ENCODE data around the gene GNG12.
A peak's percentile ranks its signal among the peaks of the same experiment; 100 is the strongest.

Gene GNG12

DNA sequence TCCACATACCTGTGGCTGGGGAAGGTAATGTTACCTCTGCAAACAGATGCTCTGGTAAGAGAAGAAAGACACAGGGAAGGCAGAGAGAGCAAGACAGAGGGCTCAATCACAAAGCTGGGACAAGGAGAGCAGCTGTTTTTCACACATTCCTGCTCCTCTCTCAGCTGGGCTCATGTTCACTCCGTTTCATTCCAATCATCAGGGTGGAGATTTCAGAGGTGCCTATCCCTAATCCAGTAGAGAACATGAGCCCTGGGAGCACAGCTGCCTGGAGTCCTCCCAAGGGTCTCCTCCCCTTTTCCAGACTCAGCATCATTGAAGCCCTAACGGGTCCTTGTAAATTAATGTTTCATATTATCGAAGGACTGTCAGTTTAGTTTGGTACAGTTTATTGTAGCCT is 128.9 kb downstream of the GNG12 start:
- in situ Hi-C loops (cut with HindIII; ENCODE audit: low pct_ligation_motif_present, low pct_unique_long_range_greater_than_20kb, low sequenced_read_pairs): no loop called here
- no peak for DNase-seq

DNA sequence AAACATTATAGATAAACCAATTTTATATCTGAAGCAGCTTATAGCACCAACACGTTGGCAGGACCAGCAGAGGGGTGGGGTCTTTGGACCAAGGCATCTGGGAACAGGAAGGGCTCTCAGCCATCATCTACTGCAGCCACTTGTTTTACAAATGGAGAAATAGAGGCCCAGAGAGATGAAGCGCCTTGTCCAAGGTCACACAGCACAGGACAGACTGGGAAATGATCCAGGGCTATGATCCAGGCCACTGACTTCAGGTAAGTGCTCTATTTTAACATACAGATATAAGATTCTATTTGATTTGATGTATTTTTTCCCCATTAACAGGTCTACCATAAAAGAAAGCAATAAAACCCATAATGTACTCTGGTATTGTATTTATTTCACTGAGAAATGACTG is 131.4 kb downstream of the GNG12 start:
- in situ Hi-C loops (cut with HindIII; ENCODE audit: low pct_ligation_motif_present, low pct_unique_long_range_greater_than_20kb, low sequenced_read_pairs): no loop called here
- DNase-seq: no peak

DNA sequence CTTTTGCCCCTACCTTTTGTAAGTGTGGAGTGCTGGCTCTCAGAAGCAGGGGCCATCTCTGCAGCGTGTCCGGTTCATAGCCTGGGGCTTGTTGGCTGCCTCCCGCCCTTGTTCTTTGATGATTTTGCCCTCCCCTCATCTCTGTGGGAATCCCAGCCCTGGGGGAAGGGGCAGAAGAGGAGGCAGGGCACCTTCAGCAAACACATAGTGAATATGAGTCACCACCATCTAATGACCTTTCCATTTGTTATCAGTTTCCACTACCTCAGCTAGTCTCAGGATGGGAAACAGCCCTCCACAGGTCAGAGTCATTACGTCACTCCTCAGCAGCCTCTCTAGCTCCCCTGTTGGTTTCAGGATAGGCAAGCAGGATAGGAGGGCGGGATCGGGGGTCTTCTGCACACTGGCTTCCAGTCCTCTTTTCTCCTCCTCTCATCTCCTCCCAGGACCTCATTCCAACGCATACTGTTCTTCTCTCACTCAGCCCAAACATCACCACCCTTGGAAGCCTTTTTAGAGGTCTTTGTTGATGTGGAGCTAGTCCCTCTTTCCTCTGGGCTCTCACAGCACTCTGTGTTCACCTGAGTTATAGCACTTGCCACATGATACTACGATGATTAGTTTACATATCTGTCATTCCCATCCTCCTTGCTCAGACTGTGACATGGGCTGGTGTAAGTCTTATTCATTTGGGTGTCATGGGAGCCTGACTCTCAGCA is 132.4 kb downstream of the GNG12 start:
- in situ Hi-C loops (cut with HindIII; ENCODE audit: low pct_ligation_motif_present, low pct_unique_long_range_greater_than_20kb, low sequenced_read_pairs): no loop called here
- DNase-seq: no peak

DNA sequence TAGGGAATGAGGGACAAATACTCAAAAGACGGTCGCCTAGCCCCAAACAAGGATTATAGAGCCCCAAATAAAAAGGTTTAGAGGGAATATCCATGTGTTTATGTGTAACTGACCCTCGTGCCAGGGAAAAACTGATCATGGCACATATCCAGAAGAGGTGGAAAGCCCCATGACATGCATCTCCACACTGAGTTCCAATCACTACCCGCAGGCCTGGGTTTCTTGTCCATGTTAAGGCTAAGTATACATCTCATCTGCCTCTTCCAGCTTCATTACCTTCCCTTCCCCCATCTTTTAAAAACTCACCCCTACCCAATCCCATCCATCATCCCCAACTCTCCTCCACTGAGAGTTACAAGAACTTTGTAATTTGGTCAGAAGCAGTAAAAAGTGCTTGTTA is 133.0 kb downstream of the GNG12 start:
- in situ Hi-C loops (cut with HindIII; ENCODE audit: low pct_ligation_motif_present, low pct_unique_long_range_greater_than_20kb, low sequenced_read_pairs): no loop called here
- no peak for DNase-seq

DNA sequence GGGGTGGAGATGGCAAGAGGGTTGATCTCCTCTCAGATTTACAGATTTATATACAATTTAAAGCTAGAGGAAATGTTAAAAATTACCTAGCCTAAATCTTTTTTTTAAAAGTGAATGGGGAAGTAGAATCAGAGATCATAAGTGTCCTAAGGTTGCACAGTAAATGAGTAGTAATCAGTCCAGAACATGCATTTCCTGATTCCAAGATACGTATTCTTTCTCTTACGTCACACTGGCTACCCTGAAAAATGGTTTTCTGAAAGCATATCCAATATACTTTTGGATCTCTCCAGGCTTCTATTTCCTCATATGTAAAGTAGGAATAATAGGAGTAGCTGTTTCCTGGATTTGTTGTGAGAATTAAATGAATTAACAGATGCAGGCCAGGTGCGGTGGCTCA is 136.6 kb downstream of the GNG12 start:
- DNase-seq: no peak
- in situ Hi-C loops (cut with HindIII; ENCODE audit: low pct_ligation_motif_present, low pct_unique_long_range_greater_than_20kb, low sequenced_read_pairs): no loop called here

DNA sequence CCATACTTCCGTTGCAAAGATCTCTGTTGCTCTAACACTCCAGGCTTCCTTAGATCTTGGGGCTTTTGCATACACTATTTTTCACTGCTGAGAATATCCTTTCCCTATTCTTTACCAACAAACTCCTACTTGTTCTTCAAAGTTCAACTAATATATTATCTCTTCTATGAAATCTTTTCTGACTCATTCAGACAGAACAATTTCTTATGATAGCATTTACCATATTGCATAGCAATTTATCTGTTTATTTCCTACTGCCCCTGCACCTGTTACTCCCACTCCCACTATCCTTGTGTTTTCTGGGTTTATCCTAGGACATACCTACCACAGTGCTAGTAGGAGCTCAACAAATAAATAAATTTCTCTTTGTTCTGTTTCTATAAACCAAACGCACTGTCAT is 137.3 kb downstream of the GNG12 start:
- in situ Hi-C loops (cut with HindIII; ENCODE audit: low pct_ligation_motif_present, low pct_unique_long_range_greater_than_20kb, low sequenced_read_pairs): no loop called here
- DNase-seq: no peak

DNA sequence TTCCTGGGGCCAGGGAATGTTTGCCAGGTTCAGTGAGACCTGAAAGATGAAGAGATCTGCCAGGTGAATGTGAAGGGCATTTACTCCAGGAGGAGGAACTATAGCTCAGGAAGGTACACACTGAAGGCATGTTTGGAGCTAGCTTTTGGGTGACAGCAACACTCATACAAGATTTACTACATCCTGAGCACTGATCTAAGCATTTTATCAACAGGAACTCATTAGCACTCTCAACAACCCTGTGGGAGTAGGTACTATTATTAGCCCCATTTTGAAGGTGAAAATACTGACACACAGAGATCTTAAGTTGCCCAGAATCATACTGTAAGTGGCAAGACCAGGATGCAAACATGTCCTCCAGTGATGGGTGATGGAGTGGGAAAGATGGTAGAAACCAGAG is 141.6 kb downstream of the GNG12 start:
- no peak for DNase-seq
- in situ Hi-C loops (cut with HindIII; ENCODE audit: low pct_ligation_motif_present, low pct_unique_long_range_greater_than_20kb, low sequenced_read_pairs): no loop called here

DNA sequence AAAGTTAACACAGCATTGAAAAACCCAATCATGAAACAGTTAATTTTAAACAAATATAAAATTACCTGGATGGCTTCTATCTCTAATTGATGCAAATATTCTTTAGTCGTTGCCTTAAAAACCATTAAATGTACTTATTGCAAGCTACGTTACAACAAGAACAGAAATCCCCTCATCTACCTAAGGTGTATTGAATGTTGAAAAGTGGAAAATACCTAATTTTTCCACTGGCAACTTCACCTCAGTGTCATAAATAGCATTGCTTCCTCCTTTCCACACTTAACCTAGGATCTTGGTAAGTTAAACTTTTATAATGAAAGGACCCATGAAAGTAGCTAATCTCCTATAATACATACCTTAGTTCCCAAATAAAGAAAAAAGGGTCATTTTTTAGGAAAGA is 142.9 kb downstream of the GNG12 start:
- DNase-seq: no peak
- in situ Hi-C loops (cut with HindIII; ENCODE audit: low pct_ligation_motif_present, low pct_unique_long_range_greater_than_20kb, low sequenced_read_pairs): no loop called here

DNA sequence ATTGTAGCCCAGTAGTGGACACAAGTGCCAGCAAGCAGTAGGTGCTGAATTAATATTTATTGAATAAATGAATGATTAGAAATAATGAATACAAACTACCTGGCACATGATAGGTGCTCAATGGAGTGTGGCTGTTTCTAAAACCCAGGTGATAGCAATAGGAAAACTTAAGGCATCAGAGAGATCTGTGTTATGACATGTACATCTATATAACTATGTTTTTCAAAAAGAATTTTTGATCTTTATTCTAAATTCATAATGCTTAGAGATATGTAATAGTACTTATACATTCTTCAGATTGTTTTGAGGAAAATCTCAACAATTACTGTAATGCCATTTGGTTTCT is 143.3 kb downstream of the GNG12 start:
- no peak for DNase-seq
- in situ Hi-C loops (cut with HindIII; ENCODE audit: low pct_ligation_motif_present, low pct_unique_long_range_greater_than_20kb, low sequenced_read_pairs): no loop called here

DNA sequence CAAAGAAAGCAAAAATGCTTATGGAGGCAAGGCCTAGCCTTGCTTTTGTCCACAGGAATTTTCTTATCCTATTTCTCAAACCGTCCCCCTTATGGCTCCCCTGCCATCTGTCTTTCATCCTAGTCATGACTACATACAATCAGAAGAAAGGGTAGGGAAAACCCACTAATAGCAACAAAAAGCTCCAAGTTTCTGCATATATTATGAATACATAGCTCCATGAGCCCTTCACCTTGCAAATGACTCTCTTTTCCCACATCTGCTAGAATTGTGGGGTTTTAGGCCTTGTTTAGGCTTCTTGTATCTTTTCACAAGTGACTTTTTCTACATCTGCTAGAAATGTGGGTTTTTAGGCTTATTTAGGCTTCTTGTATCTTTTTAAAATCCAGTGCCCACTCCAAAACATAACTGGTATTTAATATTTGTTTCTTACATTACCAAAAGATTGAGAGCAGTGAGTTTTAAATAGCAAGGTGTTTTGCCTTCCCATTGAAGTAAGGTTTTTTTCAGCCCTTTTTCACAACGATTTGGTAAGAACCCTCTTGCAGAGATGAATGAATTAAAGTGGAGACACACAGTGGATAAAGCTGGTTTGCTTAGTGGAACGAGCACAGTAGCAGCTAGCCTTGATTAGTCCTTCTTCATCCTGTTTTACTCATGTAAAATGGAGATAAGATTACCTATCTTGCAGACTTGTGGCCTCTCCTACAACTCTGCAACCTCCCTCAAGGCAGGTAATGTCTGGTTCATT is 143.8 kb downstream of the GNG12 start:
- in situ Hi-C loops (cut with HindIII; ENCODE audit: low pct_ligation_motif_present, low pct_unique_long_range_greater_than_20kb, low sequenced_read_pairs): no loop called here
- DNase-seq: no peak

DNA sequence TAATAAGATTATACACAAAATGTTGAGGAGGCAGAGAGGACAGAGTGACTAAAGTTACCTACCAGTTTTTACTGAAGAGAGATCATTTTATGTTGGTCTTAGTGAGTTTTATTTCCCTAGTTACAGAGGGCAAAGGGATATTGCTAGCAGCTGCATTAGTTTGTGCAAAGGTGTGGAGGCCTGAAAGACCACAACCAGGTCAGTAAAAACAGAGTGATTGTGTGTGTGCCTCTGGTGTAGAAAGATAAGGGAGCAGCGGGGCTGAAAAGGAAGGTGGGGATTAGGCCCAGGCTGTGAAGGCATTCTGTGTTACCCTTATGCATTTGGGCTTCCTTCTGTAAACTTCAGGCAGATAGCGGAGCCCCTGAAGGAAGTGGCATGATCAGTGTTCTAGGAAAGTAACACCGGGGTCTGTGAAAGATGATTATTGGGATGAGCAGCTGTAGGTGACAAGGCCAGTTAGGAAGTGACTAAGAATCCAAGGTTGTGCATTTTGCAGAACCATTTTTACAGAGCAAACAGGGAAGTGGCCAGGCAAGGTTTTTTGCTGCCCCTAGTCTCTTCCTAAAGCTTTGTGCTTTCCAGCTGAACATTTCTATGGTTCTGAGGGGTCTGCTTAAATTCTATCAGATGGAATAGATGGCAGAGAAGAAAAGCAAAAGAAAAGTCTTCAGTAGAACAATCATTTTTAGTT is 144.6 kb downstream of the GNG12 start:
- no peak for DNase-seq
- in situ Hi-C loops (cut with HindIII; ENCODE audit: low pct_ligation_motif_present, low pct_unique_long_range_greater_than_20kb, low sequenced_read_pairs): no loop called here

DNA sequence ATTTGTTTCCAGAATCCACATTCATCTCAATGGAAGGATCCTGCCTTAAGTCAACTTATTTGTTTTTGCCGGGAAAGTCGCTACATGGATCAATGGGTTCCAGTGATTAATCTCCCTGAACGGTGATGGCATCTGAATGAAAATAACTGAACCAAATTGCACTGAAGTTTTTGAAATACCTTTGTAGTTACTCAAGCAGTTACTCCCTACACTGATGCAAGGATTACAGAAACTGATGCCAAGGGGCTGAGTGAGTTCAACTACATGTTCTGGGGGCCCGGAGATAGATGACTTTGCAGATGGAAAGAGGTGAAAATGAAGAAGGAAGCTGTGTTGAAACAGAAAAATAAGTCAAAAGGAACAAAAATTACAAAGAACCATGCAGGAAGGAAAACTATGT is 145.6 kb downstream of the GNG12 start:
- in situ Hi-C loops (cut with HindIII; ENCODE audit: low pct_ligation_motif_present, low pct_unique_long_range_greater_than_20kb, low sequenced_read_pairs): no loop called here
- DNase-seq: peak; percentile 87

DNA sequence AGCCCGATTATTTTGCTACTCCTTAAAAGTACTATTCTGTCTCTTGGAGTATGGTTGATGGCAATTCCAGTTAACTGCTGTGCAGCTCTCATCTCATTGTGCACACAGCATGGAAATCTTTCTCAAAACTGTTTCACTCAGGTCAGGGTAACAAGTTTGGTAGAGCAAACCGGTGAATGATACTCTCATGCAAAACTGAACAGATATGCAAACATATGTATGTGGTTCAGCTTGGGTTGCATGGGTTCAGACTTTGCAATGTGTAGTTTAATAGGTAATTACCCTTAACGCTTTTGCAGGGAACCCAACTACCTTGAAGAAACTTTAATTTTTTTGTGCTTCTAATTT is 146.1 kb downstream of the GNG12 start:
- in situ Hi-C loops (cut with HindIII; ENCODE audit: low pct_ligation_motif_present, low pct_unique_long_range_greater_than_20kb, low sequenced_read_pairs): no loop called here
- DNase-seq: no peak

DNA sequence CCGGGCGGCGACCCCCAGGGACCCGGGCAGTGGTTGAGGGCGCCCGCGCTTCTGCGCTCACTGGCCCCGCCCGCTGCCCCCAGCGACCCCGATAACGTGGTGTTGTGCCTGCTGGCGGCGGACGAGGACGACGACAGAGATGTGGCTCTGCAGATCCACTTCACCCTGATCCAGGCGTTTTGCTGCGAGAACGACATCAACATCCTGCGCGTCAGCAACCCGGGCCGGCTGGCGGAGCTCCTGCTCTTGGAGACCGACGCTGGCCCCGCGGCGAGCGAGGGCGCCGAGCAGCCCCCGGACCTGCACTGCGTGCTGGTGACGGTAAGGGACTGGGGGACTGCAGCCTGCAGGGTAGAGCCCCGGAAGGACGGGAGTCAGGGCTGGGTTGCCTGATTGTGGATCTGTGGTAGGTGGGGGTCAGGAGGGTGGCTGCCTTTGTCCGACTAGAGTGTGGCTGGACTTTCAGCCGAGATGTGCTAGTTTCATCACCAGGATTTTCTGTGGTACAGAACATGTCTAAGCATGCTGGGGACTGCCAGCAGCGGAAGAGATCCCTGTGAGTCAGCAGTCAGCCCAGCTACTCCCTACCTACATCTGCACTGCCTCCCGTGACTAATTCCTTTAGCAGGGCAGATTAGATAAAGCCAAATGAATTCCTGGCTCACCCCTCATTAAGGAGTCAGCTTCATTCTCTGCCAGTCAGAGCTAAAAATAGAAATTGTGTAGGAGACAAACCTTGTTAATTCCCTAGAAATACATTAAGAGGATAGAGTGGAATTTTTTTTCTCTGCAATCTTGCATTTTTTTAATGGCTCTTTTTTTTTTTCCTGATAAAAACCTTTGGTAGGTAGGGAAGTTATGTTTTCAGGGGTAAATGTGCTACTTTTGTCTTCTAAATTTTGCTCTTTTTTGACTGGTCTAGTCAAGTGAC is 146.7 kb downstream of the GNG12 start:
- peak; percentile 90 for DNase-seq
- in situ Hi-C loops (cut with HindIII; ENCODE audit: low pct_ligation_motif_present, low pct_unique_long_range_greater_than_20kb, low sequenced_read_pairs): no loop called here

DNA sequence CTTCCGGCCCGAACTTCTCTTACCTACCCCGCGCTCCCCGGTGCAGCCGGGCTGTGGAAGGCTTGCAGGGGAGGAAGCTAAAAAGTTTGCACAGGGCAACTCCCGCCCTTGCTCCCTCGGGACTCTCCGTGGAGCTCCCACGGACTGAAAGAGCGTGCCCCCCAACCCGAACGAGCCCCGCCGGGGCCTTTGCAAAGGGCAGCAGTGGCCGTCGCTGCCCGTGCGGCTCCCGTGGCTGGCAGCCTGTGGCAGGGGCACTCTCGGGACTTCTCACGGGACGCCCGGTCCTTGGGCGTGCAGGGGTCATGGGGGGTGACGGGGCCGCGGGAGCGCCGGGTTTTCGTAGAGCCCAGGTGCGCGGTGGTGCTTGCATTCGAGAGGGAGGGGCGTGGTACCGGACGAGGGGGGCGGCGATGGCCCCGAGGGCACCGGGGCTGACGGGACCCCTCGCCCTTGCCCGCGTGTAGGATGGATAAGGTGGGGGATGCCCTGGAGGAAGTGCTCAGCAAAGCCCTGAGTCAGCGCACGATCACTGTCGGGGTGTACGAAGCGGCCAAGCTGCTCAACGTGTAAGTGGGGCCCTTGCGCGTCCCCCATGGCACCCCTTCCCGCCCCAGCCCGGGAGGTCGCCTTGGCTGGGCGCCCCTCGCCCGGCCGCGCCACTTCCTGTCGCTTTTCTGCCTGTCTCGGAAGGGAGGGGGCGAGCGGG is 147.6 kb downstream of the GNG12 start:
- no peak for DNase-seq
- in situ Hi-C loops (cut with HindIII; ENCODE audit: low pct_ligation_motif_present, low pct_unique_long_range_greater_than_20kb, low sequenced_read_pairs): no loop called here

DNA sequence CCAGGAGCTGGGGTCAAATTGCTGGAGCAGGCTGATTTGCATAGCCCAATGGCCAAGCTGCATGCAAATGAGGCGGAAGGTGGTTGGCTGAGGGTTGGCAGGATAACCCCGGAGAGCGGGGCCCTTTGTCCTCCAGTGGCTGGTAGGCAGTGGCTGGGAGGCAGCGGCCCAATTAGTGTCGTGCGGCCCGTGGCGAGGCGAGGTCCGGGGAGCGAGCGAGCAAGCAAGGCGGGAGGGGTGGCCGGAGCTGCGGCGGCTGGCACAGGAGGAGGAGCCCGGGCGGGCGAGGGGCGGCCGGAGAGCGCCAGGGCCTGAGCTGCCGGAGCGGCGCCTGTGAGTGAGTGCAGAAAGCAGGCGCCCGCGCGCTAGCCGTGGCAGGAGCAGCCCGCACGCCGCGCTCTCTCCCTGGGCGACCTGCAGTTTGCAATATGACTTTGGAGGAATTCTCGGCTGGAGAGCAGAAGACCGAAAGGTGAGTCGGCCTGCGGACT is 148.2 kb downstream of the GNG12 start, which contains the start of gene GADD45A:
Gene GADD45A (plus strand): TSS at position 135 of the 491 bp plus-strand sequence. CDS start 294 bp downstream, at position 429.
- DNase-seq: peak; percentile 98
- in situ Hi-C loops (cut with HindIII; ENCODE audit: low pct_ligation_motif_present, low pct_unique_long_range_greater_than_20kb, low sequenced_read_pairs): no loop called here

DNA sequence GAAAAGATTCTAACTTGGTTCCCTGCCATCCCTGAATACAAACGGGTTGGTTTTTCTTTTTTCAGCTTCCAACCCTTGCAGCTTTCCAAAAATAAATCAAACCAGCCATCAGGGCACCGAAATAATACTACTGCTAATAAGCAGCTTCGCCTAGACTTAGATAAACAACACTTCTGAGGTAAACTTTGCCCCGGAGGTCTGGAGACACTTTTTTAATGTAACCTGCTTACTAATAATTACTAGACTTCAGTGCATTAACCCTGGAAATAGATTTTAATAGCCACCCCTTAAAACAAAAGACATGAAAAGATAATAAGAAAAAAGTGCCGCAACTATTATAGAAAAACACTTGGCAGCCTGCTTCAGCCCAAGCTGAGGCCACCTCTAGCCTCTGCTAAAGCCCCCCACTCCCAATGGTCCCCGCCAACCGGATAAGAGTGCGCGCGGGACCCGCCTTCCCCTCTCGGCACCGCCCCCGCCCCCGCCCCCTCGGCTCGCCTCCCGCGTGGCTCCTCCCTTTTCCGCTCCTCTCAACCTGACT is 148.7 kb downstream of the GNG12 start:
- in situ Hi-C loops (cut with HindIII; ENCODE audit: low pct_ligation_motif_present, low pct_unique_long_range_greater_than_20kb, low sequenced_read_pairs): no loop called here
- no peak for DNase-seq

All from ACHN (cell line).